B cell (primary cell): Measurements from ENCODE around the gene SAMD7.

ENCODE experiments used
- EZH2 ChIP-seq: IDR thresholded peaks from 2 replicates; pipeline ENCODE4 v1.6.1; 2012; ENCODE audit warnings: borderline replicate concordance, low read depth, mild to moderate bottlenecking, moderate library complexity, low read length; ENCODE audit not compliant: insufficient read depth, poor library complexity, severe bottlenecking
- TF ChIP-seq, protein P1 (sequence below): fragments of 200-600 bp; IDR thresholded peaks from one replicate; pipeline ENCODE4 v1.8.0; 2022; ENCODE audit warnings: antibody characterized with exemption, mild to moderate bottlenecking

DNA sequence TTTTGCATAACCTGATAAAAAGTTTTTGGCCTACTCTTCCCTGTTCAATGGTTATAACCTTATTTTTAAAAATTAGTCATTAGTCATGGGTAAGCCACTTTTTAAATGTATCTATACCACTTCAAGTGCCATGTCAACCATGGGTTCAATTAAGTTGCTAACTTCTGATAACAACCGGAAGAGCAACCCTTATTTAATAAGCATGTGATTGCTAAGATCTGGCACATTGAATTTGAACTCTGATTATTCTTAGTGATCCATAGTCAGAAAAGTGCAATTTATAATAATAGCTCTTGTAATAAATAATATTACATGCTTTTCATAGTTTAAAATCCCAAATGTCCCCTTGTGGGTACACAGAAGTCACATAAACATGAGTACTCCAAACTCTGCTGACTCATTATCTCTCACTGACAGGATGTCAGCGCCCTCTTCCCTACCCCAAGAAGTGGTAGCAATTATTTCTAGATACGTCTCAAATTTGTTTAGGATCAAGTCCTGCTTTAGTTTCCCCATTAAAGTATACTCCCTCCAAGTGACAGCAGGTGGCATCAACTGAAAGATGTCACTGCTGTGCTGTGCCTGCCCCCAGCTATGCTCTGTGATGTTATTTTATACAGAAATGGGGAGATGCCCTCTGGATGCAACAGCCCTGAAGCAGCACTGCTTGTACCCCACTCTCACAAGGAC is 18.6 kb downstream of the SAMD7 start:
- TF ChIP-seq, protein P1, sequence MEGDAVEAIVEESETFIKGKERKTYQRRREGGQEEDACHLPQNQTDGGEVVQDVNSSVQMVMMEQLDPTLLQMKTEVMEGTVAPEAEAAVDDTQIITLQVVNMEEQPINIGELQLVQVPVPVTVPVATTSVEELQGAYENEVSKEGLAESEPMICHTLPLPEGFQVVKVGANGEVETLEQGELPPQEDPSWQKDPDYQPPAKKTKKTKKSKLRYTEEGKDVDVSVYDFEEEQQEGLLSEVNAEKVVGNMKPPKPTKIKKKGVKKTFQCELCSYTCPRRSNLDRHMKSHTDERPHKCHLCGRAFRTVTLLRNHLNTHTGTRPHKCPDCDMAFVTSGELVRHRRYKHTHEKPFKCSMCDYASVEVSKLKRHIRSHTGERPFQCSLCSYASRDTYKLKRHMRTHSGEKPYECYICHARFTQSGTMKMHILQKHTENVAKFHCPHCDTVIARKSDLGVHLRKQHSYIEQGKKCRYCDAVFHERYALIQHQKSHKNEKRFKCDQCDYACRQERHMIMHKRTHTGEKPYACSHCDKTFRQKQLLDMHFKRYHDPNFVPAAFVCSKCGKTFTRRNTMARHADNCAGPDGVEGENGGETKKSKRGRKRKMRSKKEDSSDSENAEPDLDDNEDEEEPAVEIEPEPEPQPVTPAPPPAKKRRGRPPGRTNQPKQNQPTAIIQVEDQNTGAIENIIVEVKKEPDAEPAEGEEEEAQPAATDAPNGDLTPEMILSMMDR = peak; percentile 49
- no peak for TF ChIP-seq EZH2
